ENCODE data around the gene HOXA3. TPM values are rescaled to one million over a fixed set of nuclear protein-coding genes. Genes with fewer than 3 reads are reported as not detected.

HOXA3 gene
- total RNA-seq, 1 experiment from 2014 or later: not detected

DNA sequence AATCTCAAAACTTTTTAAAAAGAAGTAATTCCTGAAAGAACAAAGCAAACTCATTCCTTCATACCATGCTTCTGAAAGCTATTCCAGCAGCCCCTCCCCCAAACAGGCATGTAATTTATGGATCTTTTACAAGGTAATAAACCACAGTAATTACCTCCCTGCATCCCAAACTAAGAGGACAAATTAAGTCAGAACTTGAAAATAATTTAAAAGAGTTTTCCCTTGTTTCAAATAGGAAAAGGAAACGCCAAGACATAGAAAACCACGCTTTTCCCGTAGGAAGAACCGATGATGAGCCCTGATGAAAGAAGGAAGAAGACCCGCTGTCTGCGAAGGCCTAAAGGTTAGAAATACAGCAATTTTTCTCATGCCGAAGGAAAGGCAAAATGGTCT, 30.7 kb downstream of the HOXA3 start:
- H4K8ac ChIP-seq (replicated peaks; ENCODE audit: insufficient read length, low read depth, low read length): no peak overlapping the region
- H3K14ac ChIP-seq (ENCODE audit: insufficient read depth, low read length): no peak overlapping the region
- no peaks in the 10 kb centered on the region for H3K9me3 ChIP-seq (ENCODE audit: control insufficient read depth, low read depth, low read length)
- no peak overlapping the region for H3K56ac ChIP-seq (ENCODE audit: insufficient read length, low read depth, low read length)
- H3K9me3 Mint-ChIP-seq: peaks cover 9 to 12% of the 10 kb centered on the region in 2 experiments; a peak in 4 of 5 replicates
- no peak overlapping the region for H2BK15ac ChIP-seq (ENCODE audit: low read depth, low read length)
- no CpG with 5 or more reads among the region's 7 CpGs for WGBS (ENCODE audit: extremely low coverage, insufficient read length, low lambda C conversion rate)
- H2AFZ ChIP-seq (ENCODE audit: low read length): no peak overlapping the region
- no peaks in the 10 kb centered on the region for H3K79me2 ChIP-seq (ENCODE audit: insufficient read depth, low read length)
- no peaks in the 10 kb centered on the region for H3K23me2 ChIP-seq (ENCODE audit: insufficient read length, low read depth, low read length, poor library complexity, severe bottlenecking)
- H3K4me1 ChIP-seq (ENCODE audit: insufficient read depth, low read length): no peaks in the 10 kb centered on the region
- H3K9ac ChIP-seq (ENCODE audit: extremely low read depth, insufficient read length, low read length): no peak overlapping the region
- no peak overlapping the region for H3K27ac Mint-ChIP-seq
- H3K27ac ChIP-seq (ENCODE audit: insufficient read length, low read depth, low read length): no peak overlapping the region
- no peaks in the 10 kb centered on the region for H3K79me1 ChIP-seq (ENCODE audit: insufficient read depth, low read depth, low read length, poor library complexity, severe bottlenecking)
- no peak overlapping the region for H3K23ac ChIP-seq (ENCODE audit: insufficient read length, low read depth, low read length)
- H2BK12ac ChIP-seq (ENCODE audit: insufficient read length, low read depth, low read length): no peak overlapping the region
- H3K4me2 ChIP-seq (ENCODE audit: insufficient read depth, insufficient read length, low read length): no peak overlapping the region
- H2AK5ac ChIP-seq (ENCODE audit: insufficient read length, low read length): no peak overlapping the region
- no peak overlapping the region for H3T11ph ChIP-seq (ENCODE audit: low read length)
- H3K4me3 Mint-ChIP-seq: no peak overlapping the region; a peak in 1 of 5 replicates
- H3K18ac ChIP-seq (ENCODE audit: insufficient read length, low read depth, low read length): no peak overlapping the region
- H3K4ac ChIP-seq (ENCODE audit: low read depth, low read length): no peak overlapping the region
- H2BK120ac ChIP-seq (ENCODE audit: low read depth, low read length, poor library complexity, severe bottlenecking): no peak overlapping the region
- peaks cover 0 to 15% of the 10 kb centered on the region in 2 experiments; a peak in 1 of 4 replicates for H3K4me1 Mint-ChIP-seq
- H4K91ac ChIP-seq (ENCODE audit: insufficient read length, low read depth, low read length): no peak overlapping the region
- no peak overlapping the region for H4K5ac ChIP-seq (ENCODE audit: insufficient read length, low read depth, low read length)
- no peak overlapping the region for H2BK20ac ChIP-seq (ENCODE audit: low read depth, low read length, poor library complexity, severe bottlenecking)
- peaks cover 0 to 5% (median 0%) of the 10 kb centered on the region in 3 experiments; a peak in 1 of 7 replicates for H3K36me3 Mint-ChIP-seq (ENCODE audit: insufficient read depth in 1 of 3, low read depth in 3 of 3)
- H4K20me1 ChIP-seq (ENCODE audit: control insufficient read depth, insufficient read depth, insufficient read length): peaks cover 2% of the 10 kb centered on the region
- TF ChIP-seq, protein P1, sequence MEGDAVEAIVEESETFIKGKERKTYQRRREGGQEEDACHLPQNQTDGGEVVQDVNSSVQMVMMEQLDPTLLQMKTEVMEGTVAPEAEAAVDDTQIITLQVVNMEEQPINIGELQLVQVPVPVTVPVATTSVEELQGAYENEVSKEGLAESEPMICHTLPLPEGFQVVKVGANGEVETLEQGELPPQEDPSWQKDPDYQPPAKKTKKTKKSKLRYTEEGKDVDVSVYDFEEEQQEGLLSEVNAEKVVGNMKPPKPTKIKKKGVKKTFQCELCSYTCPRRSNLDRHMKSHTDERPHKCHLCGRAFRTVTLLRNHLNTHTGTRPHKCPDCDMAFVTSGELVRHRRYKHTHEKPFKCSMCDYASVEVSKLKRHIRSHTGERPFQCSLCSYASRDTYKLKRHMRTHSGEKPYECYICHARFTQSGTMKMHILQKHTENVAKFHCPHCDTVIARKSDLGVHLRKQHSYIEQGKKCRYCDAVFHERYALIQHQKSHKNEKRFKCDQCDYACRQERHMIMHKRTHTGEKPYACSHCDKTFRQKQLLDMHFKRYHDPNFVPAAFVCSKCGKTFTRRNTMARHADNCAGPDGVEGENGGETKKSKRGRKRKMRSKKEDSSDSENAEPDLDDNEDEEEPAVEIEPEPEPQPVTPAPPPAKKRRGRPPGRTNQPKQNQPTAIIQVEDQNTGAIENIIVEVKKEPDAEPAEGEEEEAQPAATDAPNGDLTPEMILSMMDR (conservative IDR thresholded peaks at IDR 0.05): no peak
- H2BK5ac ChIP-seq (ENCODE audit: insufficient read length, low read length): no peak overlapping the region
- peaks cover 100% of the 10 kb centered on the region for H3K27me3 Mint-ChIP-seq (ENCODE audit: low read depth)
- H3K27me3 ChIP-seq (ENCODE audit: insufficient read depth, low read length): peaks cover 100% of the 10 kb centered on the region
- no peak for DNase-seq

Data from H9 (cell line).